Caco-2 (cell line): Measurements from ENCODE around the gene MICU2. TPM values are rescaled to one million over a fixed set of nuclear protein-coding genes. Genes with fewer than 3 reads are reported as not detected.

Source experiments
- BruUV-seq: library from RNA; stranded (reverse); fragments of 400-500 nt; replicated peaks from 2 replicates; lab custom pipeline; 2021; lab: Mats Ljungman, UMichigan
- CTCF ChIA-PET: fragments of 300-600 bp; sonication (Branson Sonifier 250); formaldehyde crosslinking; loops from one replicate; lab custom pipeline; 2022; ENCODE audit warnings: antibody characterized with exemption; lab: Charles Lee
- POLR2A ChIA-PET: fragments of 300-600 bp; sonication (Branson Sonifier 250); formaldehyde crosslinking; loops from one replicate; lab custom pipeline; 2022; ENCODE audit warnings: antibody characterized with exemption; lab: Charles Lee
- DNase-seq, 2 experiments: peaks; one replicate each; pipeline versions ENCODE4 v3.0.0 to v3.0.0-alpha.2; 2020 to 2022
- H3K27me3 ChIP-seq: replicated peaks from 2 replicates; pipeline ENCODE4 v1.6.0; 2011; ENCODE audit warnings: low read length; ENCODE audit not compliant: control insufficient read depth, insufficient read depth
- H3K36me3 ChIP-seq: 2 replicates; pipeline ENCODE4 v1.5.1; 2011; ENCODE audit warnings: low read length; ENCODE audit not compliant: control insufficient read depth, insufficient read depth
- H3K4me1 ChIP-seq: fragments of 250-450 bp; sonication (Bioruptor Pico); 2 replicates; pipeline ENCODE4 v1.5.1; 2020; ENCODE audit warnings: mild to moderate bottlenecking
- H3K4me3 ChIP-seq: 2 replicates; pipeline ENCODE4 v1.5.1; 2011; ENCODE audit warnings: low read depth, mild to moderate bottlenecking, control low read depth, low read length
- H3K9me3 ChIP-seq: fragments of 250-450 bp; sonication (Bioruptor Pico); 2 replicates; pipeline ENCODE4 v1.5.1; 2020; ENCODE audit warnings: mild to moderate bottlenecking, moderate library complexity
- H3K27ac Mint-ChIP-seq: one replicate; pipeline ENCODE4 v1.8.0; 2022; ENCODE audit warnings: mixed read lengths; ENCODE audit not compliant: unreplicated experiment
- H3K27me3 Mint-ChIP-seq: one replicate; pipeline ENCODE4 v1.8.0; 2022; ENCODE audit warnings: mixed read lengths; ENCODE audit not compliant: insufficient read depth, unreplicated experiment
- H3K36me3 Mint-ChIP-seq: one replicate; pipeline ENCODE4 v1.8.0; 2022; ENCODE audit warnings: mild to moderate bottlenecking, mixed read lengths; ENCODE audit not compliant: insufficient read depth, unreplicated experiment
- H3K4me1 Mint-ChIP-seq: one replicate; pipeline ENCODE4 v1.8.0; 2022; ENCODE audit warnings: low read depth, mixed read lengths; ENCODE audit not compliant: unreplicated experiment
- H3K4me3 Mint-ChIP-seq: one replicate; pipeline ENCODE4 v1.8.0; 2022; ENCODE audit warnings: mild to moderate bottlenecking, moderate library complexity, mixed read lengths; ENCODE audit not compliant: unreplicated experiment
- H3K9me3 Mint-ChIP-seq: one replicate; pipeline ENCODE4 v1.8.0; 2022; ENCODE audit warnings: mixed read lengths; ENCODE audit not compliant: unreplicated experiment
- intact Hi-C: fragments of 100-400 bp; cut with micrococcal nuclease; formaldehyde crosslinking; loops from one replicate; pipeline ENCODE4 v1.10.0; 2022; ENCODE audit not compliant: unreplicated experiment
- total RNA-seq: library from RNA; stranded (reverse); gene quantifications from 2 replicates; pipeline ENCODE4 v1.2.3, GENCODE V29; 2022
- TF ChIP-seq, protein P1 (sequence below), 2 experiments: fragments of 200-600 bp in 1 of 2; IDR thresholded peaks; 1 replicate in 1 of 2; 2 replicates in 1 of 2; pipeline versions ENCODE4 v1.5.1 to v1.8.0; 2011 to 2022; ENCODE audit warnings: antibody characterized with exemption in 1 of 2, control low read depth in 1 of 2, inconsistent platforms in 1 of 2, low read depth in 1 of 2, low read length in 1 of 2, mild to moderate bottlenecking in 1 of 2, moderate library complexity in 1 of 2; ENCODE audit not compliant: insufficient read depth in 1 of 2, severe bottlenecking in 1 of 2, unreplicated experiment in 1 of 2

MICU2 gene
- total RNA-seq, 1 experiment from 2014 or later: 43.1 TPM

DNA sequence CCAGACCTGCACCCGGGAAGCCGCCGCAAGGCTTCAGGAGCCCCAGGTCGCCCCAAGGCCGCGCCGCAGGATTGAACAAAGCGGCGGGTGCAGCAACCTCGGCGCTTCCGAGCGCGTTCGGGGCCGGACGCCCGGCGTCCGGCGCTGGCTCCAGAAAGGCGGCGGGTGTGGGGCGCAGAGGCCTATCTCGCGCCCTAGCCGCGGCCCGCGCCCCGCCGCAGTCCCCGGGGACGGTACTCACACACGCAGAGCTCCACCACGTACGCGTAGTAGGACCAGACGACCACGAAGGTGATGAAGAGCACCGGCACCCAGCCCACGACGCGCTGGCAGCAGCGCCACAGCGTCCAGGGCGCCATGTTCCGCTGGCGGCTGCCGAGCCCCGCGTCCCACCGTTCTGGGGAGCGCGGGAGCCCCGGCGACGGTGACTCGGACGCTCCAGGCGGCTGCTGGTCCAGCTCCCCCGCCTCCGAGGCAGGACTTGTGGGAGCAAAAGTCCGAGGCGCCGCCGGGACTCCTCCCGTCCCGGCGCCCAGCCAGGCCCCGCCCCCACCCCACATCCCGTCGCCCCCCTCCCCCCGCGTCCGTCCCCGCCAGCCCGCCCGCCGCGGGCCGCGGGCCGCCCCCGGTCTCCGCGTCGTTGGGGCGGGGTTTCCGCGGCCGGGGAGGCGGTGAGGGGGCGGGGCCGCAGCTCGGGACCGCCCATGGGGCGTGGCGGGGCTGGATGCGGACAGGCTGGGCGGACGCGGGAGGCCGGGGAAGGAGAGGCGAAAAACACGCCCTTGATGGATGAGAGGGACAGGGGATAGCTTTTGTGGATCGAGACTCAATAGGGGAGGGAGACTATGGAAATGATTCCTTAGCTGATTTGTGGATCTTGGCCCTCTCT lies 144.9 kb downstream of the MICU2 start, which contains the start of gene ZDHHC20:
TSS of gene ZDHHC20 (minus strand) at position 491 of the 889 bp plus-strand sequence. CDS start at position 359, 132 bp downstream.
- CTCF ChIA-PET: interaction anchor here (1.0 to 1.8 kb wide), 2 partner anchors 18 to 121 kb away, joined by 3 to 7 read pairs; no protein-coding TSS in a partner anchor

DNA sequence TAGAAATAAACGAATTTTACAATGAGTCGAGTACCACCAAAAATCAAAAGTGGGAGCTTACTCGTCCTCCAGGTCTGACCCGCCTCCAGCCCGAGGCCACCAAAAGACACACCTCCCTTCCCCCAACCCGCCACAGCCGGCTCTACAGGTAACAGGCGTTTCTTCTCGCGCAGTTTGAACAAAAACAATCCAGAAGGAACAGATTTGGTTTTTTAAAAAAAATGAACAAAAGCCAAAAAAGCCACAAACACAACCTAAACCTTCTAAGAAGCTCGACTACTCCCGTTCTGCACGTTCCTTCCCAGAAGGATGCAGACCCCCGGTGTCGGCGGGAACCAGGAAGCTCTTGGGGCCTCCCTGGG lies 145.5 kb downstream of the MICU2 start:
- ChIA-PET POLR2A (interaction anchor here (0.7 to 1.4 kb wide), 3 partner anchors 8 to 282 kb away, joined by 3 to 5 read pairs (median 3); partner anchors contain the start of genes MRPL57 and SKA3), CTCF (interaction anchor here (1.0 to 1.8 kb wide), 2 partner anchors 18 to 120 kb away, joined by 3 to 7 read pairs; no protein-coding TSS in a partner anchor)
- no peaks in the 10 kb centered on the region for H3K27me3 Mint-ChIP-seq
- BruUV-seq: TSS peak; percentile 67
- H3K9me3 Mint-ChIP-seq: no peaks in the 10 kb centered on the region
- H3K36me3 Mint-ChIP-seq: peaks cover 6% of the 10 kb centered on the region
- intact Hi-C loops: no loop called here
- TF ChIP-seq, protein P1, sequence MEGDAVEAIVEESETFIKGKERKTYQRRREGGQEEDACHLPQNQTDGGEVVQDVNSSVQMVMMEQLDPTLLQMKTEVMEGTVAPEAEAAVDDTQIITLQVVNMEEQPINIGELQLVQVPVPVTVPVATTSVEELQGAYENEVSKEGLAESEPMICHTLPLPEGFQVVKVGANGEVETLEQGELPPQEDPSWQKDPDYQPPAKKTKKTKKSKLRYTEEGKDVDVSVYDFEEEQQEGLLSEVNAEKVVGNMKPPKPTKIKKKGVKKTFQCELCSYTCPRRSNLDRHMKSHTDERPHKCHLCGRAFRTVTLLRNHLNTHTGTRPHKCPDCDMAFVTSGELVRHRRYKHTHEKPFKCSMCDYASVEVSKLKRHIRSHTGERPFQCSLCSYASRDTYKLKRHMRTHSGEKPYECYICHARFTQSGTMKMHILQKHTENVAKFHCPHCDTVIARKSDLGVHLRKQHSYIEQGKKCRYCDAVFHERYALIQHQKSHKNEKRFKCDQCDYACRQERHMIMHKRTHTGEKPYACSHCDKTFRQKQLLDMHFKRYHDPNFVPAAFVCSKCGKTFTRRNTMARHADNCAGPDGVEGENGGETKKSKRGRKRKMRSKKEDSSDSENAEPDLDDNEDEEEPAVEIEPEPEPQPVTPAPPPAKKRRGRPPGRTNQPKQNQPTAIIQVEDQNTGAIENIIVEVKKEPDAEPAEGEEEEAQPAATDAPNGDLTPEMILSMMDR (IDR thresholded peaks at IDR 0.05; ENCODE audit: insufficient read depth in 1 of 2, low read depth in 1 of 2, low read length in 1 of 2, severe bottlenecking in 1 of 2, unreplicated experiment in 1 of 2): no peak
- H3K27ac Mint-ChIP-seq: peak overlapping the region; percentile 94
- Histone ChIP-seq H3K9me3 (no peaks in the 10 kb centered on the region), H3K4me3 (peak overlapping the region; percentile 100), H3K36me3 (no peaks in the 10 kb centered on the region), H3K27me3 (no peaks in the 10 kb centered on the region), H3K4me1 (peaks cover 19% of the 10 kb centered on the region)
- peak; percentile 79 to 81 for DNase-seq
- H3K4me3 Mint-ChIP-seq: peak overlapping the region; percentile 93
- H3K4me1 Mint-ChIP-seq: no peaks in the 10 kb centered on the region

More for the DNA sequence above, 144.9 kb downstream of the MICU2 start, which contains the start of gene ZDHHC20:
- intact Hi-C loops: no loop called here
- Mint-ChIP-seq H3K36me3 (peaks cover 6% of the 10 kb centered on the region), H3K27ac (peak within 1 kb of the TSS; percentile 94), H3K27me3 (no peaks in the 10 kb centered on the region), H3K4me3 (peak within 1 kb of the TSS; percentile 93), H3K9me3 (no peaks in the 10 kb centered on the region), H3K4me1 (no peaks in the 10 kb centered on the region)
- BruUV-seq: no TSS peak
- Histone ChIP-seq H3K4me3 (peak within 1 kb of the TSS; percentile 100), H3K9me3 (no peaks in the 10 kb centered on the region), H3K27me3 (no peaks in the 10 kb centered on the region), H3K4me1 (peaks cover 19% of the 10 kb centered on the region), H3K36me3 (no peaks in the 10 kb centered on the region)
- POLR2A ChIA-PET: interaction anchor here (0.7 to 1.4 kb wide), 3 partner anchors 9 to 283 kb away, joined by 3 to 5 read pairs (median 3); partner anchors contain the start of genes MRPL57 and SKA3
- TF ChIP-seq, protein P1 (IDR thresholded peaks at IDR 0.05; ENCODE audit: insufficient read depth in 1 of 2, low read depth in 1 of 2, low read length in 1 of 2, severe bottlenecking in 1 of 2, unreplicated experiment in 1 of 2): no peak
- peak; percentile 89 to 96 for DNase-seq

DNA sequence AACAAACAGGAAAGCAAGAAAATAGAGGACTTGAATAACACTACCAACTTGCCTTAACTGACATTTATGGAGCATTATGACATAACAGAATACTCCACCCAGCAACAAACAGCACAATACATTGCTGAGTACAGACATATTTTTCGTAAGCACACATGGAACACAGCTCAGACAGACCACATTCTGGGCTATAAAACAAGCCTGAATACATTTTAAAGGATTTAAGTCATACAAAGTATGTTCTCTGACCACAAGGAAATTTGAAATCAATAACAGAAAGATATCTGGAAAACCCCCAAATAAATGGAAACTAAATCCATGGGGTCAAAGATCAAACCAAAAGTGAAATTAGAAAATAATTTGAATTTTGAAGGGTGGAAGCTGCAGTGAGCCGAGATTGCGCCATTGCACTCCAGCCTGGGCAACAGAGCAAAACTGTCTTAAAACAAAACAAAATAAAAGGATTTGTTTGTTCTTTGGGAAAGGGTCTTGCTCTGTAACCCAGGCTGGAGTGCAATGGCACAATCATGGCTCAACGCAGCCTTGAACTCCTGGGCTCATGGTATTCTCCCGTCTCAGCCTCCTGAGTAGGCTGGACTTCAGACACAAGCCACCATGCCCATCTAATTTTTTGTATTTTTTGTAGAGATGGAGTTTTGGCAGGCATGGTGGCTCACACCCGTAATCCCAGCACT lies 150.4 kb downstream of the MICU2 start:
- ChIA-PET CTCF (no interaction called here), POLR2A (no interaction called here)
- H3K4me1 ChIP-seq: peaks cover 15% of the 10 kb centered on the region; the same call in 1 of the 2 replicates
- Mint-ChIP-seq H3K36me3 (peaks cover 4% of the 10 kb centered on the region), H3K9me3 (peaks cover 9% of the 10 kb centered on the region), H3K27ac (no peak overlapping the region), H3K4me3 (no peak overlapping the region), H3K27me3 (no peaks in the 10 kb centered on the region), H3K4me1 (no peaks in the 10 kb centered on the region)
- H3K4me3 ChIP-seq: no peak overlapping the region
- no TSS peak for BruUV-seq
- no peaks in the 10 kb centered on the region; the same call in 1 of the 2 replicates for H3K36me3 ChIP-seq
- intact Hi-C loops: no loop called here
- H3K27me3 ChIP-seq: no peaks in the 10 kb centered on the region
- TF ChIP-seq, protein P1 (IDR thresholded peaks at IDR 0.05; ENCODE audit: insufficient read depth in 1 of 2, low read depth in 1 of 2, low read length in 1 of 2, severe bottlenecking in 1 of 2, unreplicated experiment in 1 of 2): no peak
- no peak for DNase-seq
- no peaks in the 10 kb centered on the region for H3K9me3 ChIP-seq
